T-helper 2 cell treated with Interferon-gamma antibody and Interleukin-4, amounts not matched to agents 5 μg/mL and 100 μg/mL, for 36 hours (primary cell): Measurements from ENCODE around the gene KIF3A.

ENCODE experiments used
- DNase-seq: peaks from one replicate; pipeline ENCODE4 v3.0.0; 2021; ENCODE audit warnings: low spot score
- H3K27ac Mint-ChIP-seq: one replicate; pipeline ENCODE4 v1.8.0; 2021; ENCODE audit warnings: mild to moderate bottlenecking, mixed read lengths
- H3K27me3 Mint-ChIP-seq: one replicate; pipeline ENCODE4 v1.8.0; 2021; ENCODE audit warnings: low read depth, mixed read lengths
- H3K36me3 Mint-ChIP-seq: one replicate; pipeline ENCODE4 v1.8.0; 2021; ENCODE audit warnings: low read depth, mixed read lengths
- H3K4me1 Mint-ChIP-seq: one replicate; pipeline ENCODE4 v1.8.0; 2021; ENCODE audit warnings: low read depth, mixed read lengths
- H3K4me3 Mint-ChIP-seq: one replicate; pipeline ENCODE4 v1.8.0; 2022; ENCODE audit warnings: mild to moderate bottlenecking, moderate library complexity, mixed read lengths
- H3K9me3 Mint-ChIP-seq: one replicate; pipeline ENCODE4 v1.8.0; 2021; ENCODE audit warnings: mixed read lengths

Gene KIF3A

DNA sequence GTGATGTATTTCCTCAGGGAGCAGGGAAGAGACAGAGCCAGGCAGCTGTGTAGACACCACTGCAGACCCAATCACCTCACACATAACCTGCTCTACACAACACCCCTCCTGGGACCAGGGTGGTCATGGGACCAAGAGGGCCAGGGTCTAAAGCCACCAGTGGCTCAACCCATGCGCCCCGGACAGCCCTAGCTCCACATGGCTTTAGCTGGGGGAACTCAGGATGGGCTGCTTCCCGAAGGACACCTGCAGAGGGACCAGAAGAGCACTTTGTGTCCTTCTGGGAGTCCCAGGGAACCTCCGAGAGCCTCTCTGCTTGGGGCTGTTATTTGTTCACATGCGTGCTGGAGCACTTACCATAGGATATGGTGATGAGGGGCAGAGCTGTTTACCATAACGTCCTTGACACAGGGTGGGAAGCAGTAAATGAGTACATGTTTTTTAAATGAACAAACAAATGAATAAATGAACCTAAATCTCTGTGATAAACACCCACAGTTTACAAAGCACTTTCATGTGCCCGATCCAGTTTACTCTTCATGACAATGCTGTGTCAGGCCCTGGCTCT, 27.4 kb upstream of the KIF3A start:
- no peaks in the 10 kb centered on the region for H3K4me1 Mint-ChIP-seq
- no peak overlapping the region for H3K27ac Mint-ChIP-seq
- H3K27me3 Mint-ChIP-seq, result no peaks in the 10 kb centered on the region

DNA sequence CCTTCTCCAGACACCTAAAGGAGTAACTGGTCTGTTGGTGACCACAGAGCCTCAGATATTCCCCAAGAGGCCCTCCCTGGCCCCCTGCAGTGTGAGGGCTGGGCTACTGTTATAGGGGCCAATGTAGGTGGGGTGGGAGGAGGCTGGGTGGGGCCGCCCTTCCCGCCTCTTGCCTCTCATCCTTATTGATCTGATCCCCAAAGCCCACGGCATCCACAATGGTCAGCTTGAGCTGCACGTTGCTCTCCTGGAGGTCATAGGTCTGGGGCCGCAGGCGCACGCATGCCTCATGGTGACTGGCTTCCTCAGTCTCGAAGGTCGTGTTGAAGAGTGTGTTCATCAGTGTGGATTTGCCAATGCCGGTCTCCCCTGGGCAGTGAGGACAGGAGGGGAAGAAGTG, 26.7 kb upstream of the KIF3A start:
- H3K9me3 Mint-ChIP-seq, result no peaks in the 10 kb centered on the region
- no peaks in the 10 kb centered on the region for H3K27me3 Mint-ChIP-seq
- H3K4me1 Mint-ChIP-seq, result no peaks in the 10 kb centered on the region
- H3K4me3 Mint-ChIP-seq, result no peak overlapping the region
- no peak overlapping the region for H3K27ac Mint-ChIP-seq
- peaks cover 12% of the 10 kb centered on the region for H3K36me3 Mint-ChIP-seq
- DNase-seq, result no peak

More for the DNA sequence above, 27.4 kb upstream of the KIF3A start:
- no peak for DNase-seq
- Mint-ChIP-seq H3K4me3 (no peak overlapping the region), H3K36me3 (peaks cover 12% of the 10 kb centered on the region), H3K9me3 (no peaks in the 10 kb centered on the region)

DNA sequence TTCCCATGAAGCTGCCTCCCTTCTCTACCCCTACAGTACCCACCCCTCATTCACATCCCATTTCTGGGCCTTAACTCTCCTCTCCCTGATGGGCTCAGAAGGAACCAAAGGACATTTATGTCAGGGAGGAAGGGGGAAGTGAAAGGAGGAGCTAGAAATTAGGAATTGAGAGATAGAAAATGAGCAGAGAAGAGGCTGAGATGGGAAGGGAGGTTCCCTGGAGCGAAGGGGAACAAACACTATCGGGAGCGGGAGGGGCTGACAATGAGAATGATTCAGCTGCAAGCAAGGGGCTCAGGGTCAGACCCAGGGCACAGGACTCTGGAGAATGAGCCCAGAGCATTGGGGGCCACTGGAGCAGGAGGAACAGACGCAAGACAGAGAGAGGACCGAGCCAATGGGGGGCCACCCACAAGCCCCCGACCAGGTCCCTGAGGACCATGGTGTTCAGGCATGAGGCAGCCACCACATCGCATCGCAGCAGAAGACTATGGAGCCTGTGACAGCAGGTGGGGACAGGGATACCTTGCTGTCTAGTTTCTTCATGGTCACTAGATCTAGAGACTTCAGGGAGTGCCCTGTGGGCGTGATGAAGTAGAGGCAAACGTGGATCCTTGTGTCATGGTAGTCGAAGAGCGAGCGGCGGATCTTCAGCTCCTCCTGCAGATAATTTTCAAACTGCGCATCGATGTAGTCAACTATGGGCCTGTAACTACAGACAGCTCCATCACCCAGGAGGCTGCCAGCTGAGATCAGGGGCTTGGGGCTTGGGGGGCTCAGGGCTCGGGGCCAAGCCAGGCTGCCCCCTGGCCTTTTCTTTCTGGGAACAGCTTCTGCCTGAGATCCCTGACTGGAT, 26.1 kb upstream of the KIF3A start:
- Mint-ChIP-seq H3K27ac (no peak overlapping the region), H3K27me3 (no peaks in the 10 kb centered on the region), H3K4me3 (no peak overlapping the region), H3K9me3 (no peaks in the 10 kb centered on the region), H3K36me3 (peaks cover 14% of the 10 kb centered on the region), H3K4me1 (no peaks in the 10 kb centered on the region)
- no peak for DNase-seq

DNA sequence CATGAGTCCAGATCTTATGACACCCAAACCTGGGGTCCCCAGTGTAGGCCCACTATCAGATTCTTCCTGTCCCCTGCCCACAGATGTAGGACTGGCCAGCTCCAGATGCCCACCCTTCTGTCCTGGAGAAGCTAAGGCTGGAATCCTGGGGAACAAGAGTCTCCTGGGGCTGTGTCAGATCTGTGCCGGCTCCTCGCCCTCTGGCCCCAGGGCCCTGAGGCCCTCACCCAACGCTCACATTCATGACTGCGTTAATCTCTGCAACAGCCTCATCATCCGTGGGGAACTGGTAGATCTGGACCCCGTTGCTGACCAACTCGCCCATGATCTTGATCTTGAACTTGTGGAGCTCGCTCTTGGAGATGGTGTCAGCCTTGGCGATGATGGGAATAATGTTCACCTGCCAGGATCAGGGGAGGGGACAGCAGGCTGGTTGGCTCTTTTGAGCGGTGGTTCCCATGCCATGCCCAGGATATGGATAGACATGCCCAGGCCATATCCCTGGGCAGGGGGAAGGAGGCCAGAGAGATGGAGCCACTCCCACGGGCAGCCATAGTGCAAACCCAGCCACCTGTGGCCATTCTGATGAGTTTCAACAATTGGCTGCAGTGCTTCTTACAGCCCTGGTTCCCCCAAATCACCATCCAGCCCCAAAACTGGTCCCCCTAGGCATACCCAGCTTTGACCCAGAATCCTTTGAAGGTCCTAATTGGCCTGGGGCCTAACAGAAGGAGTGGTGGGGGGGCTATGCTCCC, 25.1 kb upstream of the KIF3A start:
- Mint-ChIP-seq H3K4me1 (no peaks in the 10 kb centered on the region), H3K9me3 (no peaks in the 10 kb centered on the region), H3K36me3 (peaks cover 14% of the 10 kb centered on the region), H3K27me3 (no peaks in the 10 kb centered on the region), H3K4me3 (no peak overlapping the region), H3K27ac (no peak overlapping the region)
- no peak for DNase-seq

DNA sequence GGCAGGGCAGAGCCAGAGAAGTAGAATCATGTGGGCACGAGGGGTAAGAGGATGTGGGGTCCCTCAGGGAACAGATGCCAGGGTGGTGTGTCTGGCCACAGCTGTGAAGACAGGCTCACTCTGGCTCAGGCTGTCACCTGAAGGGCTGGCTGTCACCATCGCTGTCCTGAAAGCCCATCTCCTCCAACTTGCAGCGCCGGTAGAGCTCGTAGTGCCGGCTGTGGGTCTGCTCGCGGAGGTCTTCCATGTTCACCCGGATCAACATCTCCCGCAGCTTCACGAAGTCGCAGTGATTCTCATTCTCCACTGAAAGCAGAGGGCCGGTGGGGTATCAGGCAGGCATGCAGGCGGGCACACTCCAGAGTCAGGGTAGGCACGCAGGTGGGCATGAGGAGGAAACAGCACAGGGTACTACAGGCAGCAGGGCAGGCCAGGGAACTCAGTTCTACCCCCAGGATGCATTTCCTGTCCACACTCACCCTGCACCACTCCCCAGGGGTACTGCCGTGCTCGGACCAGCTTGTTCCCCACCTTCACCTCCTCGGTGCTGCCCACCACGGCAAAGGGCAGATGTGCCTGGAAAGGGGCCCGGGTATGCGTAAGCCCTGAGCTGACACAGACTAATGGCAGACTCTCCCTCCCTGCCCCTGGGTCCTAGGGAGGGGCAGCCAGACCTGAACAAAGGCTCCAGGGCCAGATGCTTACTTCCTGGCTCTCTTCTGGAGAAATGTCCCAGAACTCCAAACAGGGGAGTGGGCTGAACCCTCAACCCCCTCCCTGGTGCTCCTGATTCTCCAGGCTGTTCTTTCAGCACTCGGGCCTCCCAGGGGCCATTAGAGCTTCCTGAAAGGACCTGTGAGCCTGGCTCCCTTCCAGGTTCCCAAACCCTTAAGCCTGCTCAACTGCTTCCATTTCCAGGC, 24.2 kb upstream of the KIF3A start:
- Mint-ChIP-seq H3K4me3 (no peak overlapping the region), H3K27me3 (no peaks in the 10 kb centered on the region), H3K27ac (no peak overlapping the region), H3K36me3 (peaks cover 14% of the 10 kb centered on the region), H3K4me1 (no peaks in the 10 kb centered on the region), H3K9me3 (no peaks in the 10 kb centered on the region)
- no peak for DNase-seq

DNA sequence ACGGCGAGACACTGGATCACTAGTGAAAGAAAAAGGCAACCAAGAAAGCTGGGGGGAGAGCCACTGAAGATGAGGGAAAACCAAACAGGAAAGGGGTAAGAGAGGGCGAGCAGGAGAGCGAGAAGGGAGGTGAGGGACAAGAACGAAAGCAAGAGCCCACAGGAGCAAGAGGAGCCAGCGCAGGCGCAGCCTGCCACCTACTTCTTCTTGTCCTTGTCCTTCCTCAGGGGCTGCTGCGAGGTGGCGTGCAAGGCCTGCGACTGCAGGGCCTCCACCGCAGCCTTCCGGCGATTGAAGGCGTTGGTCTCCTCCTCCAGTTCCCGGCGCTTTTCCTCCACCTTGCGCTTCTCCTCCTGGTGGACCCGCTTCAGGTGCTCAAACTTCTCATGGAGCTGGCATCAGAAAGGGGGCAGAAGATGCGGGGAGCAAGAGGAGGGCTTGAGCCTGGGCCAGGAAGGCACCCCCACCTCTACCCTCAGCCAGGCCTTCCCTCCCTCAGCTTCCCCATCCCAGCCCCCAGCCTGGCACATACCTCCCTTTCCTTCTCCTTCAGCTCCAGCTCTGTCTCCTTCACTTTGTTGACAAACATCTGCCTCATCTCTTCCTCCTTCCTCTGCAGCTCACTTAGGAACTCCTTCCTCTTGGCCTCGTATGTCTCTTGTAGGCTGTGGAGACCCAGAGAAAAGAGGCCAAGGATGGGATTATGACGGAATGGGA, 23.4 kb upstream of the KIF3A start:
- Mint-ChIP-seq H3K9me3 (no peaks in the 10 kb centered on the region), H3K27me3 (no peaks in the 10 kb centered on the region), H3K27ac (peak overlapping the region; percentile 70), H3K4me3 (no peak overlapping the region), H3K36me3 (peaks cover 14% of the 10 kb centered on the region), H3K4me1 (no peaks in the 10 kb centered on the region)
- DNase-seq, result no peak

DNA sequence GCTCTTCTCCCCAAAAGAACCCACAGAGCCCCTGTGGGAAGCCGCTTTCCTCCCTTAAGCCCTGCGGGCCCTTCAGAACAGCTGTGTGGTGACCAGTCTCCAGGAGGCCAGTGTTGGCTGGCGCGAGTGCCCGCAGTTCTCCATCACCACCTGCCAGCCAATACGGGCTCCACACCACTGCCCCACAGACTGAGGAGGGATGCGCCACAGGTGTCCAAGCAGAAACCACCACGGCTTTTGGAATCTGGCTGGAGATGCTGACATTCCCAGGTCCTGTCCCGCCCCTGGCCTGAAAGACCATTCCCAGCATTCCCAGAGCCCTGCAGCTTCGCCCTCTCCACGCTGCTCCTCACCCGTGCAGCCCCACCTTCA, 22.7 kb upstream of the KIF3A start:
- H3K36me3 Mint-ChIP-seq, result peaks cover 14% of the 10 kb centered on the region
- H3K27me3 Mint-ChIP-seq, result no peaks in the 10 kb centered on the region
- no peaks in the 10 kb centered on the region for H3K9me3 Mint-ChIP-seq
- H3K4me1 Mint-ChIP-seq, result no peaks in the 10 kb centered on the region
- no peak overlapping the region for H3K4me3 Mint-ChIP-seq
- DNase-seq, result no peak
- H3K27ac Mint-ChIP-seq, result no peak overlapping the region

DNA sequence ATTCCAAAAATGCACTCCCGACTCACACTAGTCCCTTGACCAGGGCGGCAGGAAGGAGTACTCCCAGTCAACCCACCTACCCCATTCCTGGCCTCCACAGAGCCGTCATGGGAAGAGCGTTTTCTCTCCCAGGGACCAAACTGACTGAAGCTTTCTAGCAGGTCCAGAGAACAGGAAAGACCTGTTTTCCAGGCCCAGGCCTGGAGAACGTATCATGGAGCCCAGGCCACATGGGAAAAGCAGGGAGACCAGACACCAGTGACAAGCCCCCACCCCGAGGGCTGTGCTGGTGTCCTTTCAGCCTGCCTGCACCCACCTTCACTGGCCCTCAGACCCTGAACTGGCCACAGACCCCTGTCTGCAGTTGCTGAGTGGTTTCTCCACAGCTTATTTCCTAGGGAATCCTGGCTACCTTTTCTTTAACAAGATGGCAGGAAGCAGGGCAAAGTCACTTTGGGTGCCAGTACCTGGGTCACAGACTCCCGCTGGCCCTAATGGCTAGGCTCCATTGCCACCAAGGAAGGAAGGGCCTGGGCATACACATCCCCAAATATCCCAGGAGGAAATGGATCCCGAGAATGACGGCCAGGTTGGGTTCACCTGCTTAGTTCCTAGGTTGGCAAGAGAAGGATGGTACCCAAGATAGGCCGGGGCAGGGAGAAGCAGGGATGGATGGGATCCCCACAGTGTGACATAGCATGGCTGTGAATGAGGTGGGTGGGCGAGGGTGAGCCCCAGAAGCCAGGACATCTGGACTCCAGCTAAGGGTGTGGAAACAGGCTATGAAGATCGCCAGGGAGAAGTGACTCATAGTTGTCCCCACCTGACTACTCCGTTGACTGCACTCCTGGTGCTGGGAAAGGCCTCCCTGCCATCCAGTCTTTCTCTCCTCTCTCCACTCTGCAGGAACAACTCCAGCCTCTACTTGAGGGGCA, 22.0 kb upstream of the KIF3A start:
- Mint-ChIP-seq H3K27ac (no peak overlapping the region), H3K27me3 (no peaks in the 10 kb centered on the region), H3K4me1 (peaks cover 2% of the 10 kb centered on the region), H3K4me3 (no peak overlapping the region), H3K36me3 (peaks cover 14% of the 10 kb centered on the region), H3K9me3 (no peaks in the 10 kb centered on the region)
- no peak for DNase-seq

DNA sequence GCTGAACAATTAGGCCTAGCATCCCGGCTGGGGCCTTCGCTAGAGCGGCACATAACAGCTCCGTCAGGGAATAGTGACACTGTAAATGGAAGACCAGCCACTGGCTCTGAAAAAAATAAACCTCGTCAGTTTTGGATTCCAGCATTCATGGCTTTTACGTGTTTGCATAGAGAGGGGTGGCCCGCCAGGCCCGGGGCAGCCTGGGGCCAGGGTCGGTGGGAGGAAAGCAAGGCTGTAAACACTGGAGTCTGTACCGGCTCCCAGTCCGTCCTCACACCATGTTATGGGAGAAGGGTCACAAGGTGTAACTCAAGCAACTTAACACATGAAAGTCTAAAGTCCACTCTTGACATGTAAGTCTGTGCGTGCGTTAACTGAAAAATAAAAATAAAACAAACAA, 21.1 kb upstream of the KIF3A start:
- Mint-ChIP-seq H3K4me3 (no peak overlapping the region), H3K27ac (no peak overlapping the region), H3K27me3 (no peaks in the 10 kb centered on the region), H3K36me3 (peaks cover 13% of the 10 kb centered on the region), H3K4me1 (peaks cover 7% of the 10 kb centered on the region), H3K9me3 (no peaks in the 10 kb centered on the region)
- DNase-seq, result no peak

DNA sequence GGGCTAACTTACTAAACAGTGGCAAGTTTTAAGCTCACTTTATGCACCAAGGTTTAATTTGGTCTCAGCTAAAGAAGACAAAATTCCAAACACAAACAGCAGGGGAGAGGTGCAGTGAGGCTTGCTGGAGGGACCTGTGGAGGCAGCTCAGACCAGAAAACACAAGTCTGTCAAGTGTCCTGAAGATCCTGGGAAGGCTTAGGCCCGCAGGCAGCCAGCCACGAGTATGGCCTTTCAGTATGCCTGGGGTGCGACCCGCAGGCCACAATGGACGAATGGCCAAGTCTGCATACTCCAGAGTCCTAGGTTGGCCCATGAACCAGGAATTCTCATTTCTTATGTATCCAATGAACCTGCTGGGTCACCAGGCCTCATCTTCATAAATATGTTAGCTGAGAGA, 19.2 kb upstream of the KIF3A start:
- Mint-ChIP-seq H3K27me3 (no peaks in the 10 kb centered on the region), H3K4me1 (peaks cover 8% of the 10 kb centered on the region), H3K9me3 (no peaks in the 10 kb centered on the region), H3K4me3 (no peak overlapping the region), H3K36me3 (peaks cover 12% of the 10 kb centered on the region), H3K27ac (no peak overlapping the region)
- DNase-seq, result no peak

DNA sequence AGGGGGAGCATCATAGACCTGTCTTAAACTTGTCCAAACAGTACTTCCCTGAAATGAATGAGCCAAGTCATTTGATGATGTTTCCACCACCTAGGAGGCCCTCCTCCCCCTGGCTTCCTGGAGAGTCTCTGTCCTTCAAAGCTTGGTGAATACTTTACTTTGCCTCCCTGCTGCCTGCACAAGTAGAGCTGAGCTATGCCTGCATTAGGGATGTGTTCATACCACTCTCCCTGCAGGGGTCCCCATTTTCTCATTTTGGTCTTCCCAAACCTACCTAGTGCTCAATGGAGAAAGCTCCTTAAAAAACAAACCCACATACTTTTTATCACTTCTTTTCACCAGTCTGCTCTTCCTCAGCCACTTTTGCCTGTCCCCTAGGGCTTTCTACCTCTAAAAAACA, 17.6 kb upstream of the KIF3A start:
- Mint-ChIP-seq H3K36me3 (peaks cover 15% of the 10 kb centered on the region), H3K4me3 (no peak overlapping the region), H3K9me3 (no peaks in the 10 kb centered on the region), H3K27me3 (peaks cover 2% of the 10 kb centered on the region), H3K27ac (no peak overlapping the region), H3K4me1 (peaks cover 21% of the 10 kb centered on the region)
- no peak for DNase-seq

DNA sequence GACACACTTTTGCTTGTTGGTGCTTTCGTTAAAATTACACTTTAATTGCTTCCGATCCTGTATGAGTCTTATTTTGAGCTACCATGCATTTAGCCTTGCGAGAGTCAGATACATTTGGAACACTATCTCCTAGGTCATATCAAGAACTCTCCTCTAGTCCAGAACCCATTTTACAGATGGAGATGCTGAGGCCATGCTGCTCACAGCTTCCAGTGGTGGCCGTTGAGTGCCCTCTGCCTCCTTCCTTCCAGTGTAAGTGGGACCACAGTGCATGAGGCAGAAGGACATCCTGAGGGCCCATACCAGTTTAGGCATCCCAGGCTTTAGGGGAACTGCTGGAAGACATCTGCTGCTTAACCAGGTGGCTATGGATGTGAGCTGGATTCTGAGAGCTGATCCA, 16.8 kb upstream of the KIF3A start:
- H3K36me3 Mint-ChIP-seq, result peaks cover 15% of the 10 kb centered on the region
- DNase-seq, result no peak
- H3K4me1 Mint-ChIP-seq, result peaks cover 21% of the 10 kb centered on the region
- H3K9me3 Mint-ChIP-seq, result no peaks in the 10 kb centered on the region
- peaks cover 5% of the 10 kb centered on the region for H3K27me3 Mint-ChIP-seq
- H3K27ac Mint-ChIP-seq, result no peak overlapping the region
- H3K4me3 Mint-ChIP-seq, result no peak overlapping the region
